Activated gamma-delta T cell (primary cell): ENCODE data around the gene MBNL1.

Source experiments
- DNase-seq: peaks from one replicate; lab custom pipeline; 2025; lab: John Stamatoyannopoulos, UW

MBNL1 gene

GRCh38 chr3:152296971-152297370 lies 28.2 kb downstream of the MBNL1 start:
- no peak for DNase-seq

- no peak for DNase-seq
Observed at GRCh38 chr3:152298393-152299248, 29.9 kb downstream of the MBNL1 start.

GRCh38 chr3:152299249-152299976 lies 30.7 kb downstream of the MBNL1 start:
- no peak for DNase-seq

GRCh38 chr3:152300029-152300731 lies 31.5 kb downstream of the MBNL1 start:
- no peak for DNase-seq

- no peak for DNase-seq
Observed at GRCh38 chr3:152301745-152302181, 33.0 kb downstream of the MBNL1 start.

GRCh38 chr3:152302521-152303021 lies 33.8 kb downstream of the MBNL1 start:
- DNase-seq, result no peak

- DNase-seq, result no peak
Observed at GRCh38 chr3:152304160-152304559, 35.4 kb downstream of the MBNL1 start.

- no peak for DNase-seq
Observed at GRCh38 chr3:152305075-152305474, 36.3 kb downstream of the MBNL1 start.

- no peak for DNase-seq
Observed at GRCh38 chr3:152307829-152308474, 39.2 kb downstream of the MBNL1 start.

- no peak for DNase-seq
Observed at GRCh38 chr3:152308475-152308844, 39.7 kb downstream of the MBNL1 start.

GRCh38 chr3:152309031-152309430 lies 40.3 kb downstream of the MBNL1 start:
- DNase-seq, result no peak

- DNase-seq, result no peak
Observed at GRCh38 chr3:152309535-152310307, 41.0 kb downstream of the MBNL1 start.

GRCh38 chr3:152313430-152313829 lies 44.7 kb downstream of the MBNL1 start:
- no peak for DNase-seq

- DNase-seq, result no peak
Observed at GRCh38 chr3:152313914-152314313, 45.2 kb downstream of the MBNL1 start.

- DNase-seq, result no peak
Observed at GRCh38 chr3:152314677-152315353, 46.1 kb downstream of the MBNL1 start.

GRCh38 chr3:152315623-152316022 lies 46.9 kb downstream of the MBNL1 start:
- no peak for DNase-seq

- no peak for DNase-seq
Observed at GRCh38 chr3:152316318-152316717, 47.6 kb downstream of the MBNL1 start.

- no peak for DNase-seq
Observed at GRCh38 chr3:152317184-152317583, 48.5 kb downstream of the MBNL1 start.

- DNase-seq, result no peak
Observed at GRCh38 chr3:152317956-152318355, 49.2 kb downstream of the MBNL1 start.

GRCh38 chr3:152318512-152318911 lies 49.8 kb downstream of the MBNL1 start:
- DNase-seq, result no peak
